HepG2 (cell line): Measurements from ENCODE around the gene KCTD14. TPM values are rescaled to one million over a fixed set of nuclear protein-coding genes. Genes with fewer than 3 reads are reported as not detected.

ENCODE experiments used
- ASH2L ChIP-seq: fragments of 300-600, 200-600 bp; sonication (generic); IDR thresholded peaks from 2 replicates; pipeline ENCODE4 v1.7.0; 2017; ENCODE audit warnings: low read depth, mild to moderate bottlenecking, moderate library complexity, mixed read lengths, low read length; ENCODE audit not compliant: insufficient read length
- ATF1 ChIP-seq: IDR thresholded peaks from 2 replicates; pipeline ENCODE4 v1.6.1; 2016; ENCODE audit warnings: mild to moderate bottlenecking, control low read depth
- BRD4 ChIP-seq: sonication (generic); formaldehyde crosslinking; IDR thresholded peaks from 2 replicates; pipeline ENCODE4 v1.4.0; 2020; ENCODE audit warnings: missing genetic modification reagents
- HNRNPK ChIP-seq: fragments of 200-400 bp; formaldehyde crosslinking; IDR thresholded peaks from 2 replicates; pipeline ENCODE4 v1.6.1; 2018; ENCODE audit warnings: low read length, low read depth, moderate library complexity, mild to moderate bottlenecking; ENCODE audit not compliant: poor library complexity, severe bottlenecking
- MED1 ChIP-seq: sonication (generic); formaldehyde crosslinking; IDR thresholded peaks from 2 replicates; pipeline ENCODE4 v1.4.0; 2020; ENCODE audit warnings: missing genetic modification reagents
- PHF21A ChIP-seq: sonication (generic); formaldehyde crosslinking; IDR thresholded peaks from 2 replicates; pipeline ENCODE4 v1.5.0; 2020; ENCODE audit warnings: mild to moderate bottlenecking, missing genetic modification reagents
- RCOR2 ChIP-seq: IDR thresholded peaks from 2 replicates; pipeline ENCODE4 v1.6.1; 2016; ENCODE audit warnings: missing biosample characterization, missing genetic modification reagents
- ZNF205 ChIP-seq: IDR thresholded peaks from 2 replicates; pipeline ENCODE4 v1.6.1; 2018; ENCODE audit warnings: missing biosample characterization, missing genetic modification reagents
- ZNF83 ChIP-seq: sonication (generic); formaldehyde crosslinking; IDR thresholded peaks from 2 replicates; pipeline ENCODE4 v1.4.0; 2020; ENCODE audit warnings: missing genetic modification reagents, mild to moderate bottlenecking, borderline replicate concordance
- polyA plus RNA-seq, 8 experiments: library from polyadenylated mRNA; depleted of rRNA in 3 of 8; stranded (reverse) in 7 of 8; unstranded in 1 of 8; fragments of >200 nt; fragmentation: Illumina TruSeq in 4 of 8; extraction: Trizol in 4 of 8; gene quantifications; 2 replicates each; pipeline versions ENCODE4 v1.2.1 to v1.2.3, GENCODE V29; 2011 to 2016; ENCODE audit warnings: low read depth in 4 of 8, missing spikeins in 1 of 8, mixed read lengths in 1 of 8; ENCODE audit not compliant: insufficient read depth in 1 of 8
- total RNA-seq, 5 experiments: library from RNA; depleted of rRNA; stranded (reverse); fragments of >200 nt; fragmentation: Illumina TruSeq; extraction: Trizol; gene quantifications; 2 replicates each; pipeline ENCODE4 v1.2.3, GENCODE V29; 2016; ENCODE audit warnings: low read depth in 1 of 5
- TF ChIP-seq, protein P1 (sequence below): sonication (generic); formaldehyde crosslinking; IDR thresholded peaks from 2 replicates; pipeline ENCODE4 v1.5.1; 2020; ENCODE audit warnings: mild to moderate bottlenecking, missing genetic modification reagents, moderate library complexity
- TF ChIP-seq, protein P2 (sequence below), 2 experiments: sonication (generic) in 1 of 2; formaldehyde crosslinking in 1 of 2; IDR thresholded peaks; 2 replicates each; pipeline versions ENCODE4 v1.5.1 to v1.6.1; 2011 to 2020; ENCODE audit warnings: borderline replicate concordance in 1 of 2, low read depth in 1 of 2, low read length in 1 of 2, mild to moderate bottlenecking in 1 of 2, missing genetic modification reagents in 1 of 2, moderate library complexity in 1 of 2
- TF ChIP-seq, protein P3 (sequence below): IDR thresholded peaks from 2 replicates; pipeline ENCODE4 v1.6.1; 2016; ENCODE audit warnings: missing biosample characterization, missing genetic modification reagents, low read depth
- TF ChIP-seq, protein P4 (sequence below): sonication (generic); formaldehyde crosslinking; IDR thresholded peaks from 2 replicates; pipeline ENCODE4 v1.8.0; 2022; ENCODE audit warnings: missing genetic modification reagents, low read depth, mild to moderate bottlenecking, borderline replicate concordance
- TF ChIP-seq, protein P5 (sequence below): IDR thresholded peaks from 2 replicates; pipeline ENCODE4 v1.6.1; 2016; ENCODE audit warnings: low read depth
- TF ChIP-seq, protein P6 (sequence below): sonication (generic); formaldehyde crosslinking; IDR thresholded peaks from 2 replicates; pipeline ENCODE4 v1.9.0; 2022; ENCODE audit warnings: missing genetic modification reagents, mild to moderate bottlenecking, borderline replicate concordance

Gene KCTD14
- total and polyA plus RNA-seq, 2 of the 13 experiments (the other 11 are each of a cell fraction or from before 2014, with no cell fraction given) = 10.3 to 15.6 TPM

DNA sequence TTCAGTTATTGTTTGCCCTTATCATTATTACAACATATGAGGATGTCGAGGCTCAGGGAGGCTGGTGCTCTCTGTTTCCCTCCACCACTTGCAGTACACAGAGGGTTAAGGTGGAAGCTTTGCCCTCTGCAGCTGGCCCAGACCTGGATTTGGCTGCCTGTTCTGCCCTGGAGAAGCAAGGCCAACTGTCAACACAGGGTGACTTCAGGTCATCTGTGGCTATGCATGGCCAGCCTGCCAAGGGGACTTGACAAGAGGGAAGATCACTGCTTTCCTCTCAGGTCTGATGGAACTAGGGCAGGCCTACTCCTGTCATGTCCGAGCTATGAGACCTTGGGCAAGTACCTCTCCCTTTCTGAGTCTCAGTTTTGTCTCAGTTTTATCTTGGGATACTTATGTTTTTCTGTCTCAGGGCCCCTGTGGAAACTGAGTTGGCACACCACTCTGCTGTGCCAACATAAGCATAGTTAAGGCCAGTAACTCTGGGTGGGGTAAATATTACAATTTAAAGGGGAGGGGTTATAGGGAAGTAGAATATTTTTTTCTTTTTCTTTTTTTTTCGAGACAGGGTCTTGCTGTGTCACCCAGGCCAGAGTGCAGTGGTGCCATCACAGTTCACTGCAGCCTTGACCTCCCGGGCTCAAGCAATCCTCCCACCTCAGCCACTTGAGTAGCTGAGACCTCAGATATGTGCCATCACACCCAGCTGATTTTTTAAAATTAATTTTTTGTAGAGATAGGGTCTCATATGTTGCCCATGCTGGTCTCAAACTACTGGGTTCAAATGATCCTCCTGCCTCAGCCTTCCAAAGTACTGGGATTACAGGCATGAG is 38.2 kb upstream of the KCTD14 start (continued):
- TF ChIP-seq ZNF83 (no peak), ZNF205 (no peak), ASH2L (no peak), HNRNPK (no peak), RCOR2 (no peak), ATF1 (CRISPR knock-in tag) (no peak), PHF21A (CRISPR knock-in tag) (no peak), BRD4 (CRISPR knock-in tag) (no peak), MED1 (CRISPR knock-in tag) (peak; percentile 52; the same call in 1 of the 2 replicates)
- TF ChIP-seq, protein P1, sequence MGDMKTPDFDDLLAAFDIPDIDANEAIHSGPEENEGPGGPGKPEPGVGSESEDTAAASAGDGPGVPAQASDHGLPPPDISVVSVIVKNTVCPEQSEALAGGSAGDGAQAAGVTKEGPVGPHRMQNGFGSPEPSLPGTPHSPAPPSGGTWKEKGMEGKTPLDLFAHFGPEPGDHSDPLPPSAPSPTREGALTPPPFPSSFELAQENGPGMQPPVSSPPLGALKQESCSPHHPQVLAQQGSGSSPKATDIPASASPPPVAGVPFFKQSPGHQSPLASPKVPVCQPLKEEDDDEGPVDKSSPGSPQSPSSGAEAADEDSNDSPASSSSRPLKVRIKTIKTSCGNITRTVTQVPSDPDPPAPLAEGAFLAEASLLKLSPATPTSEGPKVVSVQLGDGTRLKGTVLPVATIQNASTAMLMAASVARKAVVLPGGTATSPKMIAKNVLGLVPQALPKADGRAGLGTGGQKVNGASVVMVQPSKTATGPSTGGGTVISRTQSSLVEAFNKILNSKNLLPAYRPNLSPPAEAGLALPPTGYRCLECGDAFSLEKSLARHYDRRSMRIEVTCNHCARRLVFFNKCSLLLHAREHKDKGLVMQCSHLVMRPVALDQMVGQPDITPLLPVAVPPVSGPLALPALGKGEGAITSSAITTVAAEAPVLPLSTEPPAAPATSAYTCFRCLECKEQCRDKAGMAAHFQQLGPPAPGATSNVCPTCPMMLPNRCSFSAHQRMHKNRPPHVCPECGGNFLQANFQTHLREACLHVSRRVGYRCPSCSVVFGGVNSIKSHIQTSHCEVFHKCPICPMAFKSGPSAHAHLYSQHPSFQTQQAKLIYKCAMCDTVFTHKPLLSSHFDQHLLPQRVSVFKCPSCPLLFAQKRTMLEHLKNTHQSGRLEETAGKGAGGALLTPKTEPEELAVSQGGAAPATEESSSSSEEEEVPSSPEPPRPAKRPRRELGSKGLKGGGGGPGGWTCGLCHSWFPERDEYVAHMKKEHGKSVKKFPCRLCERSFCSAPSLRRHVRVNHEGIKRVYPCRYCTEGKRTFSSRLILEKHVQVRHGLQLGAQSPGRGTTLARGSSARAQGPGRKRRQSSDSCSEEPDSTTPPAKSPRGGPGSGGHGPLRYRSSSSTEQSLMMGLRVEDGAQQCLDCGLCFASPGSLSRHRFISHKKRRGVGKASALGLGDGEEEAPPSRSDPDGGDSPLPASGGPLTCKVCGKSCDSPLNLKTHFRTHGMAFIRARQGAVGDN (CRISPR knock-in tag) = peak; percentile 24; the same call in 1 of the 2 replicates
- TF ChIP-seq, protein P2, sequence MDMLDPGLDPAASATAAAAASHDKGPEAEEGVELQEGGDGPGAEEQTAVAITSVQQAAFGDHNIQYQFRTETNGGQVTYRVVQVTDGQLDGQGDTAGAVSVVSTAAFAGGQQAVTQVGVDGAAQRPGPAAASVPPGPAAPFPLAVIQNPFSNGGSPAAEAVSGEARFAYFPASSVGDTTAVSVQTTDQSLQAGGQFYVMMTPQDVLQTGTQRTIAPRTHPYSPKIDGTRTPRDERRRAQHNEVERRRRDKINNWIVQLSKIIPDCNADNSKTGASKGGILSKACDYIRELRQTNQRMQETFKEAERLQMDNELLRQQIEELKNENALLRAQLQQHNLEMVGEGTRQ (IDR thresholded peaks at IDR 0.05; ENCODE audit: low read depth, low read length) = no peak
- TF ChIP-seq, protein P2 (CRISPR knock-in tag; IDR thresholded peaks at IDR 0.05; ENCODE audit: borderline replicate concordance) = no peak
- TF ChIP-seq, protein P3, sequence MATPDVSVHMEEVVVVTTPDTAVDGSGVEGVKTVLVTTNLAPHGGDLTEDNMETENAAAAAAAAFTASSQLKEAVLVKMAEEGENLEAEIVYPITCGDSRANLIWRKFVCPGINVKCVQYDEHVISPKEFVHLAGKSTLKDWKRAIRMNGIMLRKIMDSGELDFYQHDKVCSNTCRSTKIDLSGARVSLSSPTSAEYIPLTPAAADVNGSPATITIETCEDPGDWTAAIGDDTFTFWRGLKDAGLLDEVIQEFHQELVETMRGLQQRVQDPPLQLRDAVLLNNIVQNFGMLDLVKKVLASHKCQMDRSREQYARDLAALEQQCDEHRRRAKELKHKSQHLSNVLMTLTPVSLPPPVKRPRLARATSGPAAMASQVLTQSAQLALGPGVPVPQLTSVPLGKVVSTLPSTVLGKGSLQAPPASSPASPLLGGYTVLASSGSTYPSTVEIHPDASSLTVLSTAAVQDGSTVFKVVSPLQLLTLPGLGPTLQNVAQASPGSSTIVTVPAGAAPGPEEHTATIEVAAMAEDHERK (CRISPR knock-in tag) = no peak
- TF ChIP-seq, protein P4, sequence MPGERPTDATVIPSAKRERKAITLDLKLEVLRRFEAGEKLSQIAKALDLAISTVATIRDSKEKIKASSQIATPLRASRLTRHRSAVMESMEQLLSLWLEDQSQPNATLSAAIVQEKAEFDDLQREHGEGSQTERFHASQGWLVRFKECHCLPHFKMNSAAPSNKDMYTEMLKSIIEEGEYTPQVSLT (CRISPR knock-in tag) = no peak
- TF ChIP-seq, protein P5, sequence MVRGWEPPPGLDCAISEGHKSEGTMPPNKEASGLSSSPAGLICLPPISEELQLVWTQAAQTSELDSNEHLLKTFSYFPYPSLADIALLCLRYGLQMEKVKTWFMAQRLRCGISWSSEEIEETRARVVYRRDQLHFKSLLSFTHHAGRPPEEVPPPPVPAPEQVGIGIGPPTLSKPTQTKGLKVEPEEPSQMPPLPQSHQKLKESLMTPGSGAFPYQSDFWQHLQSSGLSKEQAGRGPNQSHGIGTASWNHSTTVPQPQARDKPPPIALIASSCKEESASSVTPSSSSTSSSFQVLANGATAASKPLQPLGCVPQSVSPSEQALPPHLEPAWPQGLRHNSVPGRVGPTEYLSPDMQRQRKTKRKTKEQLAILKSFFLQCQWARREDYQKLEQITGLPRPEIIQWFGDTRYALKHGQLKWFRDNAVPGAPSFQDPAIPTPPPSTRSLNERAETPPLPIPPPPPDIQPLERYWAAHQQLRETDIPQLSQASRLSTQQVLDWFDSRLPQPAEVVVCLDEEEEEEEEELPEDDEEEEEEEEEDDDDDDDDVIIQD (CRISPR knock-in tag) = no peak
- TF ChIP-seq, protein P6, sequence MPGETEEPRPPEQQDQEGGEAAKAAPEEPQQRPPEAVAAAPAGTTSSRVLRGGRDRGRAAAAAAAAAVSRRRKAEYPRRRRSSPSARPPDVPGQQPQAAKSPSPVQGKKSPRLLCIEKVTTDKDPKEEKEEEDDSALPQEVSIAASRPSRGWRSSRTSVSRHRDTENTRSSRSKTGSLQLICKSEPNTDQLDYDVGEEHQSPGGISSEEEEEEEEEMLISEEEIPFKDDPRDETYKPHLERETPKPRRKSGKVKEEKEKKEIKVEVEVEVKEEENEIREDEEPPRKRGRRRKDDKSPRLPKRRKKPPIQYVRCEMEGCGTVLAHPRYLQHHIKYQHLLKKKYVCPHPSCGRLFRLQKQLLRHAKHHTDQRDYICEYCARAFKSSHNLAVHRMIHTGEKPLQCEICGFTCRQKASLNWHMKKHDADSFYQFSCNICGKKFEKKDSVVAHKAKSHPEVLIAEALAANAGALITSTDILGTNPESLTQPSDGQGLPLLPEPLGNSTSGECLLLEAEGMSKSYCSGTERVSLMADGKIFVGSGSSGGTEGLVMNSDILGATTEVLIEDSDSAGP = 0 out of 2 replicates have a peak, but pooled peaks have one; percentile 25
